Muscle layer of colon (tissue), 2 donors: ENCODE results near the gene MAP3K15.

ENCODE experiments used
- H3K27ac ChIP-seq: one replicate; pipeline ENCODE4 v1.7.0; 2013; ENCODE audit warnings: low read depth, mild to moderate bottlenecking, low read length, moderate library complexity
- H3K27me3 ChIP-seq, 2 donors: one replicate each; pipeline ENCODE4 v1.7.0; 2013; ENCODE audit warnings: low read length in 2 of 2, mild to moderate bottlenecking in 2 of 2; ENCODE audit not compliant: insufficient read depth in 2 of 2, control insufficient read depth in 1 of 2
- H3K36me3 ChIP-seq: one replicate; pipeline ENCODE4 v1.7.0; 2013; ENCODE audit warnings: mild to moderate bottlenecking, low read length; ENCODE audit not compliant: insufficient read depth
- H3K4me1 ChIP-seq: one replicate; pipeline ENCODE4 v1.7.0; 2013; ENCODE audit warnings: mild to moderate bottlenecking, low read length; ENCODE audit not compliant: insufficient read depth
- H3K4me3 ChIP-seq, 2 donors: one replicate each; pipeline ENCODE4 v1.7.0; 2013; ENCODE audit warnings: low read length in 2 of 2, low read depth in 1 of 2, mild to moderate bottlenecking in 1 of 2, moderate library complexity in 1 of 2
- H3K9ac ChIP-seq: one replicate; pipeline ENCODE4 v1.7.0; 2013; ENCODE audit warnings: low read length
- H3K9me3 ChIP-seq: one replicate; pipeline ENCODE4 v1.7.0; 2013; ENCODE audit warnings: mild to moderate bottlenecking, low read length
- donor health status: abdominal sarcoma.
- donor health status: Adenocarcinoma of cecum.

MAP3K15 gene

GRCh38 chrX:19392078-19392477, 123.2 kb downstream of the MAP3K15 start:
- peaks cover 0 to 4% of the 10 kb centered on the region in 2 donors for H3K27me3 ChIP-seq
- no peak overlapping the region for H3K4me3 ChIP-seq
- no peak overlapping the region for H3K27ac ChIP-seq
- no peak overlapping the region for H3K9ac ChIP-seq
- H3K36me3 ChIP-seq, result no peaks in the 10 kb centered on the region
- no peaks in the 10 kb centered on the region for H3K4me1 ChIP-seq
- H3K9me3 ChIP-seq, result no peaks in the 10 kb centered on the region

- Histone ChIP-seq H3K9ac (no peak overlapping the region), H3K36me3 (no peaks in the 10 kb centered on the region), H3K4me3 (no peak overlapping the region), H3K4me1 (no peaks in the 10 kb centered on the region), H3K27me3 (peaks cover 0 to 4% of the 10 kb centered on the region in 2 donors), H3K27ac (no peak overlapping the region), H3K9me3 (no peaks in the 10 kb centered on the region)
Measured at GRCh38 chrX:19389227-19389845, 126.0 kb downstream of the MAP3K15 start.

GRCh38 chrX:19388741-19389140, 126.6 kb downstream of the MAP3K15 start:
- Histone ChIP-seq H3K27me3 (peaks cover 0 to 4% of the 10 kb centered on the region in 2 donors), H3K4me3 (no peak overlapping the region), H3K36me3 (no peaks in the 10 kb centered on the region), H3K9me3 (no peaks in the 10 kb centered on the region), H3K27ac (no peak overlapping the region), H3K4me1 (no peaks in the 10 kb centered on the region), H3K9ac (no peak overlapping the region)

GRCh38 chrX:19388064-19388679, 127.1 kb downstream of the MAP3K15 start:
- Histone ChIP-seq H3K27ac (no peak overlapping the region), H3K4me3 (no peak overlapping the region), H3K4me1 (no peaks in the 10 kb centered on the region), H3K9ac (no peak overlapping the region), H3K9me3 (no peaks in the 10 kb centered on the region), H3K27me3 (peaks cover 0 to 4% of the 10 kb centered on the region in 2 donors), H3K36me3 (no peaks in the 10 kb centered on the region)

- Histone ChIP-seq H3K27ac (no peak overlapping the region), H3K9ac (no peak overlapping the region), H3K4me3 (no peak overlapping the region), H3K36me3 (no peaks in the 10 kb centered on the region), H3K4me1 (no peaks in the 10 kb centered on the region), H3K9me3 (no peaks in the 10 kb centered on the region), H3K27me3 (peaks cover 0 to 4% of the 10 kb centered on the region in 2 donors)
Measured at GRCh38 chrX:19386679-19387078, 128.6 kb downstream of the MAP3K15 start.

GRCh38 chrX:19382555-19383145, 132.7 kb downstream of the MAP3K15 start:
- no peaks in the 10 kb centered on the region for H3K9me3 ChIP-seq
- no peaks in the 10 kb centered on the region for H3K4me1 ChIP-seq
- H3K4me3 ChIP-seq, result no peak overlapping the region
- H3K27ac ChIP-seq, result no peak overlapping the region
- no peak overlapping the region for H3K9ac ChIP-seq
- no peaks in the 10 kb centered on the region for H3K36me3 ChIP-seq
- peaks cover 0 to 9% of the 10 kb centered on the region in 2 donors for H3K27me3 ChIP-seq

GRCh38 chrX:19381326-19381725, 134.0 kb downstream of the MAP3K15 start:
- no peak overlapping the region for H3K27ac ChIP-seq
- H3K27me3 ChIP-seq, result peaks cover 0 to 8% of the 10 kb centered on the region in 2 donors
- no peak overlapping the region for H3K9ac ChIP-seq
- no peak overlapping the region for H3K4me3 ChIP-seq
- H3K4me1 ChIP-seq, result no peaks in the 10 kb centered on the region
- no peaks in the 10 kb centered on the region for H3K9me3 ChIP-seq
- H3K36me3 ChIP-seq, result no peaks in the 10 kb centered on the region

GRCh38 chrX:19377799-19378198, 137.5 kb downstream of the MAP3K15 start:
- H3K27ac ChIP-seq, result no peak overlapping the region
- H3K4me3 ChIP-seq, result no peak overlapping the region
- H3K4me1 ChIP-seq, result no peaks in the 10 kb centered on the region
- H3K36me3 ChIP-seq, result no peaks in the 10 kb centered on the region
- H3K27me3 ChIP-seq, result peaks cover 0 to 8% of the 10 kb centered on the region in 2 donors
- H3K9ac ChIP-seq, result no peak overlapping the region
- H3K9me3 ChIP-seq, result no peaks in the 10 kb centered on the region

GRCh38 chrX:19375546-19375945, 139.8 kb downstream of the MAP3K15 start:
- H3K4me3 ChIP-seq, result no peak overlapping the region
- no peak overlapping the region for H3K9ac ChIP-seq
- H3K36me3 ChIP-seq, result no peaks in the 10 kb centered on the region
- no peaks in the 10 kb centered on the region for H3K4me1 ChIP-seq
- no peak overlapping the region for H3K27ac ChIP-seq
- H3K27me3 ChIP-seq, result no peaks in the 10 kb centered on the region
- H3K9me3 ChIP-seq, result no peaks in the 10 kb centered on the region

GRCh38 chrX:19373351-19373891, 141.9 kb downstream of the MAP3K15 start:
- Histone ChIP-seq H3K27ac (no peak overlapping the region), H3K4me3 (no peak overlapping the region), H3K9ac (no peak overlapping the region)

GRCh38 chrX:19372547-19373331, 142.6 kb downstream of the MAP3K15 start:
- H3K27me3 ChIP-seq, result no peaks in the 10 kb centered on the region
- H3K4me1 ChIP-seq, result no peaks in the 10 kb centered on the region
- H3K9ac ChIP-seq, result no peak overlapping the region
- H3K36me3 ChIP-seq, result no peaks in the 10 kb centered on the region
- no peak overlapping the region for H3K27ac ChIP-seq
- peak overlapping the region; percentile 29 to 44 for H3K4me3 ChIP-seq
- no peaks in the 10 kb centered on the region for H3K9me3 ChIP-seq

More at GRCh38 chrX:19373351-19373891, 141.9 kb downstream of the MAP3K15 start:
- Histone ChIP-seq H3K4me1 (no peaks in the 10 kb centered on the region), H3K9me3 (no peaks in the 10 kb centered on the region), H3K36me3 (no peaks in the 10 kb centered on the region), H3K27me3 (no peaks in the 10 kb centered on the region)
